H1 (cell line): ENCODE data around the gene TTLL9. TPM values are rescaled to one million over a fixed set of nuclear protein-coding genes. Genes with fewer than 3 reads are reported as not detected.
A peak's percentile ranks its signal among the peaks of the same experiment; 100 is the strongest.

Experiments
- CTCF ChIA-PET: fragments of 300-600 bp; sonication (Branson Sonifier 250); formaldehyde crosslinking; loops from one replicate; lab custom pipeline; 2021; ENCODE audit not compliant: partially characterized antibody; lab: Charles Lee
- POLR2A ChIA-PET: fragments of 300-600 bp; sonication (Branson Sonifier 250); formaldehyde crosslinking; loops from one replicate; lab custom pipeline; 2021; ENCODE audit warnings: inconsistent platforms; ENCODE audit not compliant: partially characterized antibody; lab: Charles Lee
- DNase-seq, 2 experiments: peaks; one replicate each; pipeline versions ENCODE4 v3.0.0 to v3.0.0-alpha.2; 2010 to 2022; ENCODE audit warnings: low spot score in 2 of 2, low read depth in 1 of 2, mixed read lengths in 1 of 2
- FAIRE-seq: peaks from 2 replicates; lab custom pipeline; 2011; peaks lifted over from hg19 to GRCh38; lab: Jason Lieb, UNC
- H2AFZ ChIP-seq: 2 replicates; pipeline ENCODE4 v1.8.1; 2012; ENCODE audit warnings: low read length, inconsistent platforms
- H2AK5ac ChIP-seq: 2 replicates; pipeline ENCODE4 v1.6.1; 2013; ENCODE audit warnings: low read depth, low read length
- H2BK120ac ChIP-seq: replicated peaks from 2 replicates; pipeline ENCODE3; 2013; ENCODE audit warnings: low read depth, low read length, inconsistent platforms
- H2BK12ac ChIP-seq: 2 replicates; pipeline ENCODE4 v1.6.1; 2013; ENCODE audit warnings: low read depth, low read length
- H2BK15ac ChIP-seq: 2 replicates; pipeline ENCODE4 v1.6.1; 2013; ENCODE audit warnings: low read length
- H2BK20ac ChIP-seq: 2 replicates; pipeline ENCODE4 v1.6.1; 2013; ENCODE audit warnings: low read length
- H2BK5ac ChIP-seq: 2 replicates; pipeline ENCODE4 v1.6.1; 2013; ENCODE audit warnings: low read depth, low read length
- H3K14ac ChIP-seq: 2 replicates; pipeline ENCODE4 v1.6.1; 2013; ENCODE audit warnings: inconsistent platforms; ENCODE audit not compliant: insufficient read length
- H3K18ac ChIP-seq: 2 replicates; pipeline ENCODE4 v1.6.1; 2013; ENCODE audit warnings: low read length; ENCODE audit errors: extremely low read depth
- H3K23ac ChIP-seq: 2 replicates; pipeline ENCODE4 v1.6.1; 2013; ENCODE audit warnings: inconsistent platforms; ENCODE audit not compliant: insufficient read length
- H3K23me2 ChIP-seq: 2 replicates; pipeline ENCODE4 v1.6.1; 2013; ENCODE audit warnings: low read depth, low read length
- H3K27ac ChIP-seq: 2 replicates; pipeline ENCODE4 v1.6.1; 2011; ENCODE audit warnings: low read depth, low read length, inconsistent platforms
- H3K27me3 ChIP-seq, 4 experiments: replicated peaks in 1 of 4; 1 replicate in 1 of 4; 2 replicates in 3 of 4; pipeline versions ENCODE4 v1.6.1 to v1.8.1; 2011 to 2013; ENCODE audit warnings: low read length in 3 of 4, mild to moderate bottlenecking in 3 of 4, inconsistent platforms in 2 of 4, mixed read lengths in 2 of 4, moderate library complexity in 1 of 4; ENCODE audit not compliant: control insufficient read depth in 3 of 4, insufficient read depth in 3 of 4; ENCODE audit errors: extremely low read depth in 1 of 4
- H3K36me3 ChIP-seq, 4 experiments: 2 replicates each; pipeline versions ENCODE4 v1.6.1 to v1.8.1; 2011 to 2013; ENCODE audit warnings: mild to moderate bottlenecking in 4 of 4, low read length in 3 of 4, moderate library complexity in 2 of 4, control low read depth in 1 of 4, inconsistent platforms in 1 of 4; ENCODE audit not compliant: insufficient read depth in 4 of 4, control insufficient read depth in 2 of 4
- H3K4ac ChIP-seq: replicated peaks from 2 replicates; pipeline ENCODE3; 2013; ENCODE audit warnings: low read length, low read depth, mixed read lengths, inconsistent platforms; ENCODE audit not compliant: insufficient read length
- H3K4me1 ChIP-seq, 4 experiments: replicated peaks in 1 of 4; 1 replicate in 1 of 4; 2 replicates in 3 of 4; pipeline versions ENCODE4 v1.6.1 to v1.8.1; 2011 to 2013; ENCODE audit warnings: low read length in 3 of 4, inconsistent platforms in 2 of 4, mixed read lengths in 1 of 4; ENCODE audit not compliant: insufficient read depth in 4 of 4, control insufficient read depth in 3 of 4
- H3K4me2 ChIP-seq, 2 experiments: 2 replicates each; pipeline versions ENCODE4 v1.6.1 to v1.8.1; 2011 to 2013; ENCODE audit warnings: low read depth in 2 of 2, low read length in 2 of 2, control low read depth in 1 of 2, inconsistent platforms in 1 of 2, mild to moderate bottlenecking in 1 of 2; ENCODE audit not compliant: insufficient read depth in 1 of 2
- H3K4me3 ChIP-seq, 4 experiments: fragments of 200-600, 300-600 bp in 1 of 4; sonication (generic), shearing (Covaris generic), sonication (Bioruptor Twin) in 1 of 4; 2 replicates each; pipeline versions ENCODE4 v1.5.1 to v1.8.1; 2011 to 2016; ENCODE audit warnings: low read length in 4 of 4, low read depth in 3 of 4, control low read depth in 2 of 4, inconsistent platforms in 2 of 4, mild to moderate bottlenecking in 2 of 4, mixed read lengths in 1 of 4, moderate library complexity in 1 of 4; ENCODE audit not compliant: insufficient read depth in 2 of 4; ENCODE audit errors: extremely low read depth in 1 of 4
- H3K56ac ChIP-seq: replicated peaks from 2 replicates; pipeline ENCODE3; 2013; ENCODE audit warnings: low read depth, mild to moderate bottlenecking, mixed read lengths, low read length, inconsistent platforms; ENCODE audit not compliant: insufficient read length
- H3K79me1 ChIP-seq: 2 replicates; pipeline ENCODE4 v1.6.1; 2013; ENCODE audit warnings: low read depth, low read length, control low read depth
- H3K79me2 ChIP-seq, 2 experiments: 2 replicates each; pipeline versions ENCODE4 v1.6.1 to v1.8.1; 2012 to 2013; ENCODE audit warnings: low read length in 2 of 2, mild to moderate bottlenecking in 2 of 2, inconsistent platforms in 1 of 2; ENCODE audit not compliant: insufficient read depth in 2 of 2, control insufficient read depth in 1 of 2
- H3K9ac ChIP-seq, 4 experiments: replicated peaks in 1 of 4; 1 replicate in 1 of 4; 2 replicates in 3 of 4; pipeline versions ENCODE4 v1.6.1 to v1.8.1; 2011 to 2013; ENCODE audit warnings: low read depth in 3 of 4, low read length in 3 of 4, control low read depth in 2 of 4, mild to moderate bottlenecking in 2 of 4, moderate library complexity in 2 of 4, inconsistent platforms in 1 of 4; ENCODE audit errors: extremely low read depth in 1 of 4
- H3K9me3 ChIP-seq, 2 experiments: 2 replicates each; pipeline versions ENCODE4 v1.6.1 to v1.8.1; 2012 to 2013; ENCODE audit warnings: mild to moderate bottlenecking in 2 of 2, moderate library complexity in 2 of 2, control low read depth in 1 of 2, inconsistent platforms in 1 of 2, low read depth in 1 of 2, low read length in 1 of 2, mixed read lengths in 1 of 2; ENCODE audit not compliant: insufficient read depth in 2 of 2
- H4K20me1 ChIP-seq, 2 experiments: replicated peaks in 1 of 2; 2 replicates each; pipeline versions ENCODE3 to v1.8.1; 2011 to 2013; ENCODE audit warnings: inconsistent platforms in 2 of 2, low read length in 2 of 2, mild to moderate bottlenecking in 1 of 2; ENCODE audit not compliant: insufficient read depth in 2 of 2, control insufficient read depth in 1 of 2
- H4K5ac ChIP-seq: 2 replicates; pipeline ENCODE4 v1.6.1; 2013; ENCODE audit warnings: low read length, low read depth, mixed read lengths, inconsistent platforms; ENCODE audit not compliant: insufficient read length
- H4K8ac ChIP-seq: 2 replicates; pipeline ENCODE4 v1.8.0; 2013; ENCODE audit warnings: mild to moderate bottlenecking, moderate library complexity, low read length, inconsistent platforms; ENCODE audit not compliant: insufficient read depth; ENCODE audit errors: extremely low read depth
- H4K91ac ChIP-seq: replicated peaks from 2 replicates; pipeline ENCODE3; 2013; ENCODE audit warnings: low read length, mixed read lengths, inconsistent platforms; ENCODE audit not compliant: insufficient read length
- HDAC6 ChIP-seq: IDR thresholded peaks from one replicate; pipeline ENCODE4 v1.7.1; 2012; ENCODE audit warnings: low read depth, mild to moderate bottlenecking, inconsistent platforms, low read length, moderate library complexity
- SIN3A ChIP-seq, 2 experiments: IDR thresholded peaks in 1 of 2; conservative IDR thresholded peaks in 1 of 2; 2 replicates each; pipeline ENCODE4 v1.6.1; 2011 to 2012; ENCODE audit warnings: low read length in 2 of 2, improper control_type of control experiment in 1 of 2, low read depth in 1 of 2, mild to moderate bottlenecking in 1 of 2
- WGBS, 2 experiments: shearing (Covaris generic) in 1 of 2; methylation state at CpG; one replicate each; pipeline versions ENCODE4 v1.1.6 to v1.1.7; 2013 to 2015; ENCODE audit warnings: low lambda C conversion rate in 2 of 2, mixed read lengths in 2 of 2, inconsistent platforms in 1 of 2, low coverage in 1 of 2, missing lambda C conversion rate in 1 of 2; ENCODE audit not compliant: insufficient replicate concordance in 2 of 2, insufficient coverage in 1 of 2, insufficient read length in 1 of 2; ENCODE audit errors: extremely low coverage in 1 of 2, missing lambda C conversion rate in 1 of 2; 5-methylcytosine and 5-hydroxymethylcytosine counted together
- polyA plus RNA-seq, 7 experiments: library from polyadenylated mRNA; depleted of rRNA in 3 of 7; stranded (reverse) in 5 of 7; unstranded in 2 of 7; fragments of >200 nt in 5 of 7; fragments of 200-250 nt in 2 of 7; gene quantifications; 1 replicate in 5 of 7; 2 replicates in 1 of 7; 4 replicates in 1 of 7; pipeline versions ENCODE4 v1.2.1 to v1.2.3, GENCODE V29; 2011 to 2013; ENCODE audit warnings: missing spikeins in 2 of 7, mixed read lengths in 2 of 7
- total RNA-seq: library from RNA; stranded (reverse); fragmentation: NEBNext Ultra II Directional; extraction: Animal tissue kit (Norgen Biotek cat#: 25700); gene quantifications from 2 replicates; pipeline ENCODE4 v1.2.1, GENCODE V29; 2021

The TTLL9 gene
- total and polyA plus RNA-seq, 2 of the 8 experiments (the other 6 are each of a cell fraction or from before 2014, with no cell fraction given), result 0.06 TPM; not detected in 1

DNA sequence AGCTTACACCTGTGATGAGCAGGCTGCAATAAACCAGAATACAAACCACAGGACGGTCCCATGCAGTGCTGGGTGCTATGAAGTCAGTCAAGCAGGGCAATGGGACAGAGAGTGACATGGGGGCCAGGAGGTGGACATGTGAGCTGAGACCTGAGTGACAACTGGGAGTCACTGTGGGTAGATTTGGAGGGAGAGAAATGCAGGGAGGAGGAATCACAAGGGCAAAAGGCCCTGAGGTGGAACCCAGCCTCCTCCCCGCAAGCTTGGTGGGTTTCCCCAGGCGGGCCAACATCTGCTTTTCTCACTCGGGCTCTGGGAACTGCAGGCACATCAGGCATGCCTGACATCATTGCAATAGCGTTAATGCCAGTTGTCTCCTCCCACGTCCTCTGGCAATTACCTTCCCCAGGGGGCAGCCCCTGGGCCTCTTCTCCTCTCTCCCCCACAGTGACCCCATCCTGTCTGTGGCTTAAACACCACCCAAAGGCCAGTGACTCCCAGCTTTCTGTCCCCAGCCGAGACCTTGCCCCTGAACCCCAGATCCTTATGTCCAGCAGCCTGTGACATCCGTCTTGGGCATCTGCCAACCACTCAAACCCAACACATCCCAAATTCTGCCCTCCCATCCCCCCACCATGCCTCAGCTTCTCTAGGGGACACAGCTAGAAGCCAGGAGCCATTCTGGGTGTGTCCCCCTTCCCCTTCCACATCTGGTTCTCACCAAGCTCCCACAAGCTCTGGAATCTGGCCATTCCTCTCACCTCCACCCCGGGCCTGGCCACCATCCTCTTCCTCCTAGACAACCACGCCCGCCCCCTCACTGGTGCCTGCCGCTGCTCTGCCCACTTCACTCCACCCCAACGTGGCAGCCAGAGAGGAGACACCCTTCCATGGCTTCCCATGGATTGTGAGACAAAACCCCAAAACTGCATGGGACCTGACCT, 53.2 kb downstream of the TTLL9 start:
- Histone ChIP-seq H3K4me3 (no peak overlapping the region), H3K18ac (no peak overlapping the region), H3K79me1 (no peaks in the 10 kb centered on the region), H4K5ac (no peak overlapping the region), H3K56ac (no peak overlapping the region), H2BK12ac (0 out of 2 replicates have a peak overlapping the region, but pooled peaks have one; percentile 39), H3K23ac (no peak overlapping the region), H2AK5ac (0 out of 2 replicates have a peak overlapping the region, but pooled peaks have one; percentile 26), H3K4me2 (no peak overlapping the region), H2BK5ac (0 out of 2 replicates have a peak overlapping the region, but pooled peaks have one; percentile 60), H3K14ac (no peak overlapping the region), H3K79me2 (no peaks in the 10 kb centered on the region), H3K23me2 (no peaks in the 10 kb centered on the region), H2BK20ac (0 out of 2 replicates have a peak overlapping the region, but pooled peaks have one; percentile 72), H4K91ac (no peak overlapping the region), H3K9me3 (no peaks in the 10 kb centered on the region), H4K20me1 (no peaks in the 10 kb centered on the region), H3K27ac (no peak overlapping the region), H4K8ac (no peak overlapping the region), H3K4ac (no peak overlapping the region), H3K36me3 (no peaks in the 10 kb centered on the region), H3K27me3 (no peaks in the 10 kb centered on the region), H2BK120ac (no peak overlapping the region), H3K4me1 (peaks cover 0 to 22% (median 16%) of the 10 kb centered on the region in 4 experiments; a peak in 6 of 7 replicates), H2BK15ac (peak overlapping the region; percentile 72; the same call in 1 of the 2 replicates), H2AFZ (no peak overlapping the region), H3K9ac (no peak overlapping the region)
- DNase-seq (no peak), FAIRE-seq (no peak)
- ChIA-PET CTCF (interaction anchor here (0.7 to 2.1 kb wide), 6 partner anchors 9 to 107 kb away, joined by 3 to 10 read pairs (median 4); no protein-coding TSS in a partner anchor), POLR2A (interaction anchor here (0.6 kb wide), 1 partner anchor 447 kb away, joined by 5 read pairs; no protein-coding TSS in a partner anchor)
- WGBS, 2 experiments, result 82% methylated on average over 13 of the region's 13 CpGs; no CpG with 5 or more reads in 1 of the 2 experiments
- TF ChIP-seq HDAC6 (no peak), SIN3A (conservative IDR thresholded peaks at IDR 0.05 in 1 of 2, IDR thresholded peaks at IDR 0.05 in 1 of 2; ENCODE audit: low read depth in 1 of 2, low read length in 2 of 2) (no peak)
